Activated CD4-positive, alpha-beta memory T cell treated with anti-CD3 and anti-CD28 coated beads, Interleukin-2, amount 10 ng/mL, durations not matched to agents 7 days and 5 days (primary cell): ENCODE results near the gene GPC6. TPM values are rescaled to one million over a fixed set of nuclear protein-coding genes. Genes with fewer than 3 reads are reported as not detected.

ENCODE experiments used
- CTCF ChIA-PET: fragments of 350-600 bp; sonication (Branson Sonifier 250); formaldehyde crosslinking; loops from one replicate; lab custom pipeline; 2021; ENCODE audit warnings: antibody characterized with exemption, inconsistent platforms; lab: Charles Lee
- POLR2A ChIA-PET: fragments of 350-600 bp; sonication (Branson Sonifier 250); formaldehyde crosslinking; loops from one replicate; lab custom pipeline; 2021; ENCODE audit warnings: antibody characterized with exemption; lab: Charles Lee
- DNase-seq: peaks from one replicate; pipeline ENCODE4 v3.0.0-alpha.2; 2020
- H3K27ac Mint-ChIP-seq: one replicate; pipeline ENCODE4 v1.8.0; 2021; ENCODE audit warnings: mild to moderate bottlenecking, mixed read lengths
- H3K27me3 Mint-ChIP-seq: one replicate; pipeline ENCODE4 v1.8.0; 2021; ENCODE audit warnings: mixed read lengths
- H3K36me3 Mint-ChIP-seq: one replicate; pipeline ENCODE4 v1.8.0; 2021; ENCODE audit warnings: low read depth, mixed read lengths
- H3K4me1 Mint-ChIP-seq: one replicate; pipeline ENCODE4 v1.8.0; 2021; ENCODE audit warnings: mixed read lengths
- H3K4me3 Mint-ChIP-seq: one replicate; pipeline ENCODE4 v1.8.0; 2021; ENCODE audit warnings: mild to moderate bottlenecking, mixed read lengths
- H3K9me3 Mint-ChIP-seq: one replicate; pipeline ENCODE4 v1.8.0; 2021; ENCODE audit warnings: mixed read lengths
- total RNA-seq, 2 experiments: library from RNA; stranded (reverse); gene quantifications; one replicate each; pipeline ENCODE4 v1.2.3, GENCODE V29; 2021

GPC6 gene
- total RNA-seq, 2 experiments from 2014 or later, result not detected

- ChIA-PET CTCF (no interaction called here), POLR2A (no interaction called here)
- Mint-ChIP-seq H3K36me3 (no peaks in the 10 kb centered on the region), H3K4me3 (no peak overlapping the region), H3K27me3 (peaks cover 3% of the 10 kb centered on the region), H3K27ac (no peak overlapping the region), H3K9me3 (no peaks in the 10 kb centered on the region), H3K4me1 (no peaks in the 10 kb centered on the region)
- DNase-seq, result no peak
Measured at GRCh38 chr13:93819331-93819890, 592.8 kb downstream of the GPC6 start.

- no peak for DNase-seq
- Mint-ChIP-seq H3K4me1 (no peaks in the 10 kb centered on the region), H3K9me3 (no peaks in the 10 kb centered on the region), H3K27me3 (no peaks in the 10 kb centered on the region), H3K36me3 (no peaks in the 10 kb centered on the region), H3K4me3 (no peak overlapping the region), H3K27ac (no peak overlapping the region)
- CTCF ChIA-PET, result no interaction called here
- POLR2A ChIA-PET, result no interaction called here
Measured at GRCh38 chr13:93824286-93824685, 597.7 kb downstream of the GPC6 start.

- H3K4me3 Mint-ChIP-seq, result no peak overlapping the region
- H3K36me3 Mint-ChIP-seq, result no peaks in the 10 kb centered on the region
- H3K9me3 Mint-ChIP-seq, result no peaks in the 10 kb centered on the region
- H3K27me3 Mint-ChIP-seq, result no peaks in the 10 kb centered on the region
- no peaks in the 10 kb centered on the region for H3K4me1 Mint-ChIP-seq
- H3K27ac Mint-ChIP-seq, result no peak overlapping the region
- ChIA-PET CTCF (no interaction called here), POLR2A (no interaction called here)
- DNase-seq, result no peak
Measured at GRCh38 chr13:93834051-93834450, 607.4 kb downstream of the GPC6 start.

- Mint-ChIP-seq H3K27me3 (no peaks in the 10 kb centered on the region), H3K36me3 (no peaks in the 10 kb centered on the region), H3K27ac (no peak overlapping the region), H3K9me3 (no peaks in the 10 kb centered on the region), H3K4me1 (no peaks in the 10 kb centered on the region), H3K4me3 (no peak overlapping the region)
- CTCF ChIA-PET, result no interaction called here
- DNase-seq, result no peak
- POLR2A ChIA-PET, result no interaction called here
Measured at GRCh38 chr13:93843082-93843481, 616.5 kb downstream of the GPC6 start.

- no peaks in the 10 kb centered on the region for H3K4me1 Mint-ChIP-seq
- H3K4me3 Mint-ChIP-seq, result no peak overlapping the region
- no peak overlapping the region for H3K27ac Mint-ChIP-seq
- ChIA-PET CTCF (no interaction called here), POLR2A (no interaction called here)
- H3K9me3 Mint-ChIP-seq, result no peaks in the 10 kb centered on the region
- no peak for DNase-seq
- no peaks in the 10 kb centered on the region for H3K27me3 Mint-ChIP-seq
- H3K36me3 Mint-ChIP-seq, result no peaks in the 10 kb centered on the region
Measured at GRCh38 chr13:93847162-93847561, 620.6 kb downstream of the GPC6 start.

GRCh38 chr13:93848247-93848646 lies 621.6 kb downstream of the GPC6 start:
- Mint-ChIP-seq H3K27me3 (no peaks in the 10 kb centered on the region), H3K4me1 (no peaks in the 10 kb centered on the region), H3K36me3 (no peaks in the 10 kb centered on the region), H3K4me3 (no peak overlapping the region), H3K9me3 (no peaks in the 10 kb centered on the region), H3K27ac (no peak overlapping the region)
- ChIA-PET POLR2A (no interaction called here), CTCF (no interaction called here)
- DNase-seq, result no peak

- no peak overlapping the region for H3K27ac Mint-ChIP-seq
- no peaks in the 10 kb centered on the region for H3K9me3 Mint-ChIP-seq
- no peaks in the 10 kb centered on the region for H3K4me1 Mint-ChIP-seq
- H3K27me3 Mint-ChIP-seq, result no peaks in the 10 kb centered on the region
- ChIA-PET POLR2A (no interaction called here), CTCF (no interaction called here)
- DNase-seq, result no peak
- no peak overlapping the region for H3K4me3 Mint-ChIP-seq
- no peaks in the 10 kb centered on the region for H3K36me3 Mint-ChIP-seq
Measured at GRCh38 chr13:93851236-93851635, 624.6 kb downstream of the GPC6 start.

GRCh38 chr13:93853912-93854311 lies 627.3 kb downstream of the GPC6 start:
- Mint-ChIP-seq H3K27me3 (no peaks in the 10 kb centered on the region), H3K4me3 (no peak overlapping the region)
- DNase-seq, result no peak

GRCh38 chr13:93857126-93857525 lies 630.5 kb downstream of the GPC6 start:
- no peaks in the 10 kb centered on the region for H3K9me3 Mint-ChIP-seq
- no peak overlapping the region for H3K4me3 Mint-ChIP-seq

More at GRCh38 chr13:93853912-93854311, 627.3 kb downstream of the GPC6 start:
- CTCF ChIA-PET, result no interaction called here
- POLR2A ChIA-PET, result no interaction called here
- no peaks in the 10 kb centered on the region for H3K4me1 Mint-ChIP-seq
- no peaks in the 10 kb centered on the region for H3K36me3 Mint-ChIP-seq
- H3K27ac Mint-ChIP-seq, result no peak overlapping the region
- H3K9me3 Mint-ChIP-seq, result no peaks in the 10 kb centered on the region

GRCh38 chr13:93859716-93860115 lies 633.1 kb downstream of the GPC6 start:
- Mint-ChIP-seq H3K9me3 (no peaks in the 10 kb centered on the region), H3K4me1 (no peaks in the 10 kb centered on the region), H3K36me3 (no peaks in the 10 kb centered on the region), H3K27me3 (no peaks in the 10 kb centered on the region), H3K27ac (no peak overlapping the region), H3K4me3 (no peak overlapping the region)
- POLR2A ChIA-PET, result no interaction called here
- DNase-seq, result no peak
- CTCF ChIA-PET, result no interaction called here

More at GRCh38 chr13:93857126-93857525, 630.5 kb downstream of the GPC6 start:
- Mint-ChIP-seq H3K27ac (no peak overlapping the region), H3K36me3 (no peaks in the 10 kb centered on the region), H3K4me1 (no peaks in the 10 kb centered on the region), H3K27me3 (no peaks in the 10 kb centered on the region)
- CTCF ChIA-PET, result no interaction called here
- no peak for DNase-seq
- POLR2A ChIA-PET, result no interaction called here

- POLR2A ChIA-PET, result no interaction called here
- Mint-ChIP-seq H3K4me3 (no peak overlapping the region), H3K27ac (no peak overlapping the region)
Measured at GRCh38 chr13:93861818-93862217, 635.2 kb downstream of the GPC6 start.

GRCh38 chr13:93862259-93862658 lies 635.7 kb downstream of the GPC6 start:
- H3K36me3 Mint-ChIP-seq, result no peaks in the 10 kb centered on the region
- no peaks in the 10 kb centered on the region for H3K9me3 Mint-ChIP-seq
- ChIA-PET POLR2A (no interaction called here), CTCF (no interaction called here)
- H3K4me1 Mint-ChIP-seq, result no peaks in the 10 kb centered on the region
- H3K27me3 Mint-ChIP-seq, result no peaks in the 10 kb centered on the region
- H3K27ac Mint-ChIP-seq, result no peak overlapping the region
- DNase-seq, result no peak
- H3K4me3 Mint-ChIP-seq, result no peak overlapping the region

More at GRCh38 chr13:93861818-93862217, 635.2 kb downstream of the GPC6 start:
- CTCF ChIA-PET, result no interaction called here
- Mint-ChIP-seq H3K9me3 (no peaks in the 10 kb centered on the region), H3K27me3 (no peaks in the 10 kb centered on the region), H3K4me1 (no peaks in the 10 kb centered on the region), H3K36me3 (no peaks in the 10 kb centered on the region)
- DNase-seq, result no peak

GRCh38 chr13:93865235-93865634 lies 638.6 kb downstream of the GPC6 start:
- Mint-ChIP-seq H3K4me1 (no peaks in the 10 kb centered on the region), H3K27me3 (no peaks in the 10 kb centered on the region), H3K36me3 (no peaks in the 10 kb centered on the region), H3K9me3 (no peaks in the 10 kb centered on the region), H3K4me3 (no peak overlapping the region), H3K27ac (no peak overlapping the region)
- ChIA-PET CTCF (no interaction called here), POLR2A (no interaction called here)
- no peak for DNase-seq

- Mint-ChIP-seq H3K4me3 (no peak overlapping the region), H3K9me3 (no peaks in the 10 kb centered on the region), H3K36me3 (no peaks in the 10 kb centered on the region), H3K27me3 (no peaks in the 10 kb centered on the region), H3K27ac (no peak overlapping the region), H3K4me1 (no peaks in the 10 kb centered on the region)
- DNase-seq, result no peak
- POLR2A ChIA-PET, result no interaction called here
- CTCF ChIA-PET, result no interaction called here
Measured at GRCh38 chr13:93867481-93867880, 640.9 kb downstream of the GPC6 start.
